Kidney (tissue), 14 donors: ENCODE results near the gene FBN1. TPM values are rescaled to one million over a fixed set of nuclear protein-coding genes. Genes with fewer than 3 reads are reported as not detected.
A peak's percentile ranks its signal among the peaks of the same experiment; 100 is the strongest.

Experiments used
- DNase-seq, 5 donors: peaks; one replicate each; pipeline ENCODE4 v3.0.0-alpha.2; 2013 to 2020
- FAIRE-seq: peaks from 2 replicates; lab custom pipeline; 2012; peaks lifted over from hg19 to GRCh38; lab: Jason Lieb, UNC
- H3K27ac ChIP-seq, 2 donors: one replicate each; pipeline ENCODE4 v1.7.0; 2013; ENCODE audit warnings: low read depth in 2 of 2, low read length in 2 of 2, inconsistent platforms in 1 of 2
- H3K27me3 ChIP-seq: one replicate; pipeline ENCODE4 v1.7.1; 2013; ENCODE audit warnings: low read length, inconsistent platforms; ENCODE audit not compliant: control insufficient read depth, insufficient read depth
- H3K36me3 ChIP-seq, 3 donors: one replicate each; pipeline versions ENCODE4 v1.7.0 to v1.7.1; 2013; ENCODE audit warnings: low read length in 3 of 3, control low read depth in 1 of 3, inconsistent platforms in 1 of 3; ENCODE audit not compliant: insufficient read depth in 3 of 3, control insufficient read depth in 2 of 3
- H3K4me1 ChIP-seq, 3 donors: one replicate each; pipeline versions ENCODE4 v1.7.0 to v1.7.1; 2013; ENCODE audit warnings: low read length in 3 of 3, inconsistent platforms in 1 of 3, low read depth in 1 of 3; ENCODE audit not compliant: control insufficient read depth in 2 of 3, insufficient read depth in 2 of 3
- H3K4me3 ChIP-seq, 3 donors: one replicate each; pipeline versions ENCODE4 v1.7.0 to v1.8.1; 2013; ENCODE audit warnings: low read length in 3 of 3, control low read depth in 1 of 3, inconsistent platforms in 1 of 3
- H3K9ac ChIP-seq, 3 donors: one replicate each; pipeline versions ENCODE4 v1.7.0 to v1.7.1; 2013; ENCODE audit warnings: low read length in 3 of 3, control low read depth in 1 of 3, inconsistent platforms in 1 of 3
- H3K9me3 ChIP-seq, 3 donors: one replicate each; pipeline versions ENCODE4 v1.7.0 to v1.7.1; 2013; ENCODE audit warnings: low read length in 3 of 3, control low read depth in 1 of 3, inconsistent platforms in 1 of 3; ENCODE audit not compliant: control insufficient read depth in 2 of 3, insufficient read depth in 1 of 3
- CTCF ChIP-seq: IDR thresholded peaks from 3 replicates; pipeline ENCODE4 v1.5.1; 2012; ENCODE audit warnings: mild to moderate bottlenecking, moderate library complexity, borderline replicate concordance; ENCODE audit not compliant: insufficient read depth; ENCODE audit errors: extremely low read depth
- intact Hi-C: fragments of 100-400 bp; cut with DNase I; formaldehyde crosslinking; loops from one replicate; pipeline ENCODE4 v1.11.1; 2022
- polyA plus RNA-seq: library from polyadenylated mRNA; stranded (reverse); fragments of 350-450 nt; fragmentation: Illumina TruSeq; extraction: RNeasy Lipid Tissue Mini Kit (QIAGEN cat#74804); gene quantifications from one replicate; pipeline ENCODE4 v1.2.3, GENCODE V29; 2014; ENCODE audit warnings: low read depth, low replicate concordance; ENCODE audit not compliant: insufficient read depth
- total RNA-seq: library from RNA; stranded (reverse); fragmentation: NEBNext Ultra II Directional; extraction: Animal tissue kit (Norgen Biotek cat#: 25700); gene quantifications from one replicate; pipeline ENCODE4 v1.2.1, GENCODE V29; 2021
- donor health status: control.
- donor health status: control.
- donor health status: control.
- donor health status: control.
- donor health status: control.
- donor health status: DM: yes; HTN: yes; CAD: no.
- donor health status: Normal renal cell carcinoma (clear cell type).

The FBN1 gene
- total and polyA plus RNA-seq, 2 donors from 2014 or later: 2.4 to 30.8 TPM

GRCh38 chr15:48402427-48403177 is 242.9 kb downstream of the FBN1 start:
- TF ChIP-seq CTCF: no peak
- no peak overlapping the region for H3K4me3 ChIP-seq
- intact Hi-C loops: no loop called here

GRCh38 chr15:48400086-48400485 is 245.4 kb downstream of the FBN1 start:
- no peaks in the 10 kb centered on the region for H3K36me3 ChIP-seq
- H3K27me3 ChIP-seq: no peaks in the 10 kb centered on the region
- intact Hi-C loops: no loop called here

More at GRCh38 chr15:48402427-48403177, 242.9 kb downstream of the FBN1 start:
- FAIRE-seq (no peak), DNase-seq (no peak)
- no peaks in the 10 kb centered on the region for H3K4me1 ChIP-seq
- H3K36me3 ChIP-seq: no peaks in the 10 kb centered on the region
- no peaks in the 10 kb centered on the region for H3K9me3 ChIP-seq
- no peaks in the 10 kb centered on the region for H3K27me3 ChIP-seq
- no peak overlapping the region for H3K9ac ChIP-seq
- H3K27ac ChIP-seq: no peak overlapping the region

GRCh38 chr15:48397841-48398240 is 247.7 kb downstream of the FBN1 start:
- Histone ChIP-seq H3K27ac (no peak overlapping the region), H3K27me3 (no peaks in the 10 kb centered on the region), H3K4me3 (no peak overlapping the region), H3K36me3 (no peaks in the 10 kb centered on the region), H3K9me3 (no peaks in the 10 kb centered on the region), H3K9ac (no peak overlapping the region), H3K4me1 (no peaks in the 10 kb centered on the region)
- TF ChIP-seq CTCF: no peak
- DNase-seq: peak in 1 of 5 donors; percentile 74
- intact Hi-C loops: no loop called here
- FAIRE-seq: no peak

More at GRCh38 chr15:48400086-48400485, 245.4 kb downstream of the FBN1 start:
- Histone ChIP-seq H3K9me3 (no peaks in the 10 kb centered on the region), H3K4me3 (no peak overlapping the region), H3K9ac (no peak overlapping the region), H3K27ac (no peak overlapping the region), H3K4me1 (no peaks in the 10 kb centered on the region)
- DNase-seq: no peak
- TF ChIP-seq CTCF: no peak
- FAIRE-seq: no peak
